ENCODE data around the gene LDB2.

Gene LDB2

GRCh38 chr4:16626945-16627344 is 271.5 kb downstream of the LDB2 start:
- no peak for DNase-seq (ENCODE audit: extremely low spot score, insufficient read length, low read depth)

GRCh38 chr4:16622826-16623225 is 275.6 kb downstream of the LDB2 start:
- DNase-seq (ENCODE audit: extremely low spot score, insufficient read length, low read depth), result no peak
- FAIRE-seq, result no peak

More at GRCh38 chr4:16626945-16627344, 271.5 kb downstream of the LDB2 start:
- FAIRE-seq, result no peak

- FAIRE-seq (no peak), DNase-seq (ENCODE audit: extremely low spot score, insufficient read length, low read depth) (no peak)
Observed at GRCh38 chr4:16617435-16617834, 281.0 kb downstream of the LDB2 start.

GRCh38 chr4:16617011-16617410 is 281.4 kb downstream of the LDB2 start:
- no peak for DNase-seq (ENCODE audit: extremely low spot score, insufficient read length, low read depth)
- FAIRE-seq, result no peak

- FAIRE-seq (no peak), DNase-seq (ENCODE audit: extremely low spot score, insufficient read length, low read depth) (no peak)
Observed at GRCh38 chr4:16609170-16609758, 289.2 kb downstream of the LDB2 start.

- DNase-seq (ENCODE audit: extremely low spot score, insufficient read length, low read depth) (no peak), FAIRE-seq (no peak)
Observed at GRCh38 chr4:16608611-16609125, 289.8 kb downstream of the LDB2 start.

GRCh38 chr4:16608123-16608522 is 290.3 kb downstream of the LDB2 start:
- FAIRE-seq, result no peak

GRCh38 chr4:16607241-16608066 is 291.0 kb downstream of the LDB2 start:
- DNase-seq (ENCODE audit: extremely low spot score, insufficient read length, low read depth) (no peak), FAIRE-seq (no peak)

More at GRCh38 chr4:16608123-16608522, 290.3 kb downstream of the LDB2 start:
- DNase-seq (ENCODE audit: extremely low spot score, insufficient read length, low read depth), result no peak

- no peak for FAIRE-seq
Observed at GRCh38 chr4:16606691-16607090, 291.8 kb downstream of the LDB2 start.

GRCh38 chr4:16603178-16603577 is 295.3 kb downstream of the LDB2 start:
- FAIRE-seq (no peak), DNase-seq (ENCODE audit: extremely low spot score, insufficient read length, low read depth) (no peak)

More at GRCh38 chr4:16606691-16607090, 291.8 kb downstream of the LDB2 start:
- DNase-seq (ENCODE audit: extremely low spot score, insufficient read length, low read depth), result no peak

GRCh38 chr4:16598597-16599206 is 299.7 kb downstream of the LDB2 start:
- DNase-seq (ENCODE audit: extremely low spot score, insufficient read length, low read depth), result no peak
- no peak for FAIRE-seq

GRCh38 chr4:16597845-16598596 is 300.4 kb downstream of the LDB2 start:
- no peak for DNase-seq (ENCODE audit: extremely low spot score, insufficient read length, low read depth)
- no peak for FAIRE-seq

- FAIRE-seq (no peak), DNase-seq (ENCODE audit: extremely low spot score, insufficient read length, low read depth) (no peak)
Observed at GRCh38 chr4:16597443-16597842, 301.0 kb downstream of the LDB2 start.

- FAIRE-seq, result no peak
- DNase-seq (ENCODE audit: extremely low spot score, insufficient read length, low read depth), result no peak
Observed at GRCh38 chr4:16596267-16596666, 302.2 kb downstream of the LDB2 start.

- DNase-seq (ENCODE audit: extremely low spot score, insufficient read length, low read depth) (no peak), FAIRE-seq (no peak)
Observed at GRCh38 chr4:16594128-16594527, 304.3 kb downstream of the LDB2 start.

GRCh38 chr4:16593386-16593785 is 305.1 kb downstream of the LDB2 start:
- DNase-seq (ENCODE audit: extremely low spot score, insufficient read length, low read depth) (no peak), FAIRE-seq (no peak)

GRCh38 chr4:16591272-16591826 is 307.1 kb downstream of the LDB2 start:
- DNase-seq (ENCODE audit: extremely low spot score, insufficient read length, low read depth), result no peak
- no peak for FAIRE-seq

- FAIRE-seq, result no peak
- no peak for DNase-seq (ENCODE audit: extremely low spot score, insufficient read length, low read depth)
Observed at GRCh38 chr4:16590797-16591196, 307.6 kb downstream of the LDB2 start.

- no peak for DNase-seq (ENCODE audit: extremely low spot score, insufficient read length, low read depth)
- no peak for FAIRE-seq
Observed at GRCh38 chr4:16588651-16589050, 309.8 kb downstream of the LDB2 start.

GRCh38 chr4:16588149-16588548 is 310.3 kb downstream of the LDB2 start:
- FAIRE-seq, result no peak
- DNase-seq (ENCODE audit: extremely low spot score, insufficient read length, low read depth), result no peak
